K562 (cell line): ENCODE data around the gene RANBP3. TPM values are rescaled to one million over a fixed set of nuclear protein-coding genes. Genes with fewer than 3 reads are reported as not detected.

Experiments
- ARID2 ChIP-seq: fragments of 450-650 bp; IDR thresholded peaks from 2 replicates; pipeline ENCODE4 v1.6.1; 2017; ENCODE audit warnings: antibody characterized with exemption, mild to moderate bottlenecking
- CLOCK ChIP-seq: fragments of 250-450 bp; sonication (Bioruptor Pico); IDR thresholded peaks from 2 replicates; pipeline ENCODE4 v1.4.0; 2020; ENCODE audit warnings: mild to moderate bottlenecking, moderate library complexity, borderline replicate concordance
- CREM ChIP-seq: IDR thresholded peaks from 2 replicates; pipeline ENCODE4 v1.6.1; 2014; ENCODE audit warnings: antibody characterized with exemption, low read depth
- CTCFL ChIP-seq: IDR thresholded peaks from 2 replicates; pipeline ENCODE4 v1.6.1; 2011; ENCODE audit warnings: borderline replicate concordance, low read depth, mild to moderate bottlenecking, moderate library complexity, low read length; ENCODE audit not compliant: insufficient read depth, poor library complexity, severe bottlenecking
- EP400 ChIP-seq: fragments of 450-650 bp; IDR thresholded peaks from 2 replicates; pipeline ENCODE4 v1.6.1; 2017; ENCODE audit warnings: antibody characterized with exemption, mild to moderate bottlenecking, moderate library complexity
- EZH2 ChIP-seq: IDR thresholded peaks from 2 replicates; pipeline ENCODE4 v1.6.1; 2012; ENCODE audit warnings: low read depth, mild to moderate bottlenecking, inconsistent platforms, low read length, borderline replicate concordance
- FIP1L1 ChIP-seq: fragments of 200-400 bp; formaldehyde crosslinking; IDR thresholded peaks from 2 replicates; pipeline ENCODE4 v1.6.1; 2018; ENCODE audit warnings: mild to moderate bottlenecking, low read depth, low read length; ENCODE audit not compliant: poor library complexity, severe bottlenecking
- KLF1 ChIP-seq: fragments of 450-650 bp; IDR thresholded peaks from 2 replicates; pipeline ENCODE4 v1.6.1; 2016; ENCODE audit warnings: missing genetic modification characterization, missing compliant biosample characterization
- MYNN ChIP-seq, 2 experiments: sonication (generic); formaldehyde crosslinking in 1 of 2; IDR thresholded peaks; 2 replicates each; pipeline versions ENCODE4 v1.5.0 to v1.6.1; 2016 to 2020; ENCODE audit warnings: antibody characterized with exemption in 1 of 2, missing genetic modification reagents in 1 of 2
- NUFIP1 ChIP-seq: fragments of 450-650 bp; IDR thresholded peaks from 2 replicates; pipeline ENCODE4 v1.6.1; 2018; ENCODE audit not compliant: partially characterized antibody
- POLR2A ChIP-seq: fragments of 450-650 bp; conservative IDR thresholded peaks from 2 replicates; pipeline ENCODE4 v1.6.1; 2016
- RCOR1 ChIP-seq, 2 experiments: IDR thresholded peaks; 2 replicates each; pipeline ENCODE4 v1.6.1; 2012; ENCODE audit warnings: low read depth in 2 of 2, low read length in 2 of 2, borderline replicate concordance in 1 of 2, improper control_type of control experiment in 1 of 2
- RFX5 ChIP-seq: IDR thresholded peaks from 2 replicates; pipeline ENCODE4 v1.6.1; 2011; ENCODE audit warnings: low read depth, mild to moderate bottlenecking, improper control_type of control experiment, low read length
- YY1 ChIP-seq, 3 experiments: IDR thresholded peaks; 2 replicates each; pipeline ENCODE4 v1.6.1; 2011; ENCODE audit warnings: low read length in 2 of 3, mild to moderate bottlenecking in 2 of 3, moderate library complexity in 2 of 3, borderline replicate concordance in 1 of 3, control low read depth in 1 of 3, low read depth in 1 of 3; ENCODE audit not compliant: insufficient read depth in 3 of 3, insufficient replicate concordance in 2 of 3, control insufficient read depth in 1 of 3, insufficient read length in 1 of 3; ENCODE audit errors: extremely low read depth in 1 of 3
- ZC3H4 ChIP-seq: sonication (generic); formaldehyde crosslinking; IDR thresholded peaks from 2 replicates; pipeline ENCODE4 v1.9.0; 2021; ENCODE audit warnings: missing genetic modification reagents, borderline replicate concordance
- ZFP30 ChIP-seq: fragments of 250-450 bp; sonication (Bioruptor Pico); IDR thresholded peaks from 2 replicates; pipeline ENCODE4 v1.8.0; 2022; ENCODE audit warnings: moderate library complexity, mild to moderate bottlenecking, inconsistent platforms, borderline replicate concordance
- ZNF263 ChIP-seq: sonication (generic); formaldehyde crosslinking; IDR thresholded peaks from 2 replicates; pipeline ENCODE4 v1.8.0; 2022; ENCODE audit warnings: mild to moderate bottlenecking, missing genetic modification reagents, borderline replicate concordance
- ZNF324 ChIP-seq: fragments of 250-450 bp; sonication (Bioruptor Pico); IDR thresholded peaks from 2 replicates; pipeline ENCODE4 v1.4.0; 2020; ENCODE audit warnings: mild to moderate bottlenecking
- polyA plus RNA-seq, 8 experiments: library from polyadenylated mRNA; depleted of rRNA in 4 of 8; stranded (reverse) in 5 of 8; unstranded in 3 of 8; fragments of >200 nt; fragmentation: Nextera tagmentation in 2 of 8; fragmentation: Illumina TruSeq in 1 of 8; extraction: Ambion mirVana in 2 of 8; extraction: Trizol in 1 of 8; gene quantifications; 2 replicates each; pipeline versions ENCODE4 v1.2.1 to v1.2.3, GENCODE V29; 2011 to 2014; ENCODE audit warnings: inconsistent platforms in 1 of 8, missing spikeins in 1 of 8
- total RNA-seq, 7 experiments: library from RNA; depleted of rRNA in 6 of 7; stranded (reverse); fragments of >200 nt in 6 of 7; fragmentation: Illumina TruSeq in 2 of 7; extraction: Trizol in 2 of 7; gene quantifications; 2 replicates each; pipeline versions ENCODE4 v1.2.1 to v1.2.3, GENCODE V29; 2011 to 2021; ENCODE audit warnings: low replicate concordance in 1 of 7
- TF ChIP-seq, protein P1 (sequence below), 3 experiments: IDR thresholded peaks in 2 of 3; conservative IDR thresholded peaks in 1 of 3; 2 replicates each; pipeline ENCODE4 v1.5.1; 2011 to 2012; ENCODE audit warnings: low read length in 3 of 3, mild to moderate bottlenecking in 3 of 3, control low read depth in 2 of 3, improper control_type of control experiment in 1 of 3, inconsistent platforms in 1 of 3, low read depth in 1 of 3, mixed read lengths in 1 of 3, moderate library complexity in 1 of 3; ENCODE audit not compliant: insufficient read depth in 2 of 3

RANBP3 gene
- total and polyA plus RNA-seq, 9 of the 15 experiments (the other 6 are each of a cell fraction or from before 2014, with no cell fraction given), result 0.90 to 95.1 (median 63.2) TPM

GRCh38 chr19:5891938-5892771 is 85.8 kb downstream of the RANBP3 start (continued):
- TF ChIP-seq YY1 (IDR thresholded peaks at IDR 0.05; ENCODE audit: borderline replicate concordance in 1 of 3, control insufficient read depth in 1 of 3, extremely low read depth in 1 of 3, insufficient read depth in 3 of 3, insufficient read length in 1 of 3, insufficient replicate concordance in 2 of 3, low read depth in 1 of 3, low read length in 2 of 3), result peak in 1 of 3 experiments; percentile 8
- no peak for TF ChIP-seq RFX5
- no peak for TF ChIP-seq ZNF324 (CRISPR knock-in tag)
- TF ChIP-seq EZH2, result no peak
- no peak for TF ChIP-seq EP400
- no peak for TF ChIP-seq ZFP30 (CRISPR knock-in tag)
- TF ChIP-seq FIP1L1, result peak; percentile 43
- TF ChIP-seq CLOCK (CRISPR knock-in tag), result no peak
- peak; percentile 32; the same call in 1 of the 2 replicates for TF ChIP-seq ARID2
- TF ChIP-seq MYNN (IDR thresholded peaks at IDR 0.05), result peak; percentile 84; the same call in 1 of the 2 replicates
- no peak for TF ChIP-seq MYNN (CRISPR knock-in tag; IDR thresholded peaks at IDR 0.05)
- TF ChIP-seq CREM, result 0 out of 2 replicates have a peak, but pooled peaks have one; percentile 20
- no peak for TF ChIP-seq KLF1 (tag)
- TF ChIP-seq RCOR1 (IDR thresholded peaks at IDR 0.05; ENCODE audit: borderline replicate concordance in 1 of 2, low read depth in 2 of 2, low read length in 2 of 2), result peak in 1 of 2 experiments; percentile 32; a peak in 1 of 4 replicates
- no peak for TF ChIP-seq NUFIP1
- peak; percentile 44; the same call in 1 of the 2 replicates for TF ChIP-seq ZC3H4 (CRISPR knock-in tag)
- TF ChIP-seq, protein P1, sequence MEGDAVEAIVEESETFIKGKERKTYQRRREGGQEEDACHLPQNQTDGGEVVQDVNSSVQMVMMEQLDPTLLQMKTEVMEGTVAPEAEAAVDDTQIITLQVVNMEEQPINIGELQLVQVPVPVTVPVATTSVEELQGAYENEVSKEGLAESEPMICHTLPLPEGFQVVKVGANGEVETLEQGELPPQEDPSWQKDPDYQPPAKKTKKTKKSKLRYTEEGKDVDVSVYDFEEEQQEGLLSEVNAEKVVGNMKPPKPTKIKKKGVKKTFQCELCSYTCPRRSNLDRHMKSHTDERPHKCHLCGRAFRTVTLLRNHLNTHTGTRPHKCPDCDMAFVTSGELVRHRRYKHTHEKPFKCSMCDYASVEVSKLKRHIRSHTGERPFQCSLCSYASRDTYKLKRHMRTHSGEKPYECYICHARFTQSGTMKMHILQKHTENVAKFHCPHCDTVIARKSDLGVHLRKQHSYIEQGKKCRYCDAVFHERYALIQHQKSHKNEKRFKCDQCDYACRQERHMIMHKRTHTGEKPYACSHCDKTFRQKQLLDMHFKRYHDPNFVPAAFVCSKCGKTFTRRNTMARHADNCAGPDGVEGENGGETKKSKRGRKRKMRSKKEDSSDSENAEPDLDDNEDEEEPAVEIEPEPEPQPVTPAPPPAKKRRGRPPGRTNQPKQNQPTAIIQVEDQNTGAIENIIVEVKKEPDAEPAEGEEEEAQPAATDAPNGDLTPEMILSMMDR (IDR thresholded peaks at IDR 0.05 in 2 of 3, conservative IDR thresholded peaks at IDR 0.05 in 1 of 3; ENCODE audit: insufficient read depth in 2 of 3, low read depth in 1 of 3, low read length in 3 of 3), result peak; percentile 73 to 82 (median 78)
- peak; percentile 65 for TF ChIP-seq POLR2A
- TF ChIP-seq ZNF263, result peak; percentile 76; the same call in 1 of the 2 replicates
- TF ChIP-seq CTCFL, result peak; percentile 59
